ENCODE results near the gene RFC2.
A peak's percentile ranks its signal among the peaks of the same experiment; 100 is the strongest.

Gene RFC2

GRCh38 chr7:74185636-74186035, 68.6 kb downstream of the RFC2 start:
- no peak for DNase-seq

- no peak for DNase-seq
Observed at GRCh38 chr7:74185016-74185415, 69.2 kb downstream of the RFC2 start.

DNA sequence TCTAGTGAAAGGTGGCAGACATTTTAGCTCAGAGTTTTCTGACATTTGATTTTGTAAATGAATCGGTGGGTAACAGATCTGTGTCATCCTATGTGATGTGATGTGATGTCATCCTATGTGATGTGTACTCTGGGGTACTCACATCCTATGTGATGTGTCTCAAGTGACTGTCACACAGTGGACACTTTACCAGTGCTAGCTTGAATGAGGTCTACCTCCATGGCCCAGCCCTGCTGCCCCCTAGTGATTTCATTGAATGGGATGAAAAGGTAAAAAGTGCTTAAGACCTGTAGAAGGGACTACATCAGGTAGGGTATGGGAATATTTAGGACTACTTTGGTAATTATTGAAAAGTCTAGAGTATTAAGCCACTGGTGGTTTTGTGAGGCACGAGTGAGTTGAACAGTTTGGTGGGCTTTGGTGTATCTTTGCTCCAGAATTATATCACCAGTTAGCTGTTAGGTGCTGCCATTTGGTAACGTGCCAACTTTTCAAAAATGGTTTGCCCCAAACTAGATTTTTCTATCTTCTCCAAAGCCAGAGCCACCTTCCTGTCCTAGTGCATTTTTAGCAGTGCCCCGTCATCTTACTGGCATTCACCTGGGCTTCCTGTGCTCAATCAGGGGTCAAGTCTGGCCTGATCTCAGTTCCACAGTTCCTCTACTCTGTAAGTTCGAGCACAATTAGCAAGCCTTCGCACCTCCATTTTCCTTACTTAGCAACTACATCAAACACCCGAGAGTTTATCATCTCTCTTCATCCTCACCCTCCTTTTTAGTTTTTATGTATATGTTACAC, 70.3 kb downstream of the RFC2 start:
- DNase-seq: no peak

GRCh38 chr7:74183142-74183541, 71.1 kb downstream of the RFC2 start:
- no peak for DNase-seq

DNA sequence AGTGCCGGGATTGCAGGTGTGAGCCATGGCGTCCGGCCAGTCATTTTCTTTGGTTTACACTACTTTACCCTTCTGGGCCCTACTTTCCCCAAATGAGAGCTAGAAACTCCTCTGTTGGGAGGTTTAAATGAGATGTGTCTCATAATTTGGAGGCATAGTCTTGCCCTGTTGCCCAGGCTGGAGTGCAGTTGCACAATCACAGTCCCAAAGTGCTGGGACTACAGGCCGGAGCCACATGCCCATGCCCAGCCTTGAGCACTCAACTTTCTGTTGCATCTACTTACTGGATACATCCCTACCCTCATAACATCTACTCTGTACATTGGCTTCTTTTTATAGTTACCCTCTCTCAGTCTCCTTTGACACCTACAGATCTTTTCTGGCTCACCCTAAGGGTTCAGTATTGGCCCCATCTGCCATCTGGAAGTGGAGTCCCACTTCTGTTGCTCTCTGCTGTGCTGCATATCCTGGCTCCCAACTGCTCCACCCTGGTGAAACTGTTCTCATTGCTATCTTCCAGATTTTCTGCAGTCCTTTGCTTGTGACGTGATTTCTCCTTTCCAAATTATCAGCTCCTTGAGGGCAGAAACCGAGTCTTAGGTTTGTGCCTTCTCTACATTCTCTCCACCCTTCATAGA, 71.6 kb downstream of the RFC2 start:
- DNase-seq: peak in 1 of 2 experiments; percentile 36

DNA sequence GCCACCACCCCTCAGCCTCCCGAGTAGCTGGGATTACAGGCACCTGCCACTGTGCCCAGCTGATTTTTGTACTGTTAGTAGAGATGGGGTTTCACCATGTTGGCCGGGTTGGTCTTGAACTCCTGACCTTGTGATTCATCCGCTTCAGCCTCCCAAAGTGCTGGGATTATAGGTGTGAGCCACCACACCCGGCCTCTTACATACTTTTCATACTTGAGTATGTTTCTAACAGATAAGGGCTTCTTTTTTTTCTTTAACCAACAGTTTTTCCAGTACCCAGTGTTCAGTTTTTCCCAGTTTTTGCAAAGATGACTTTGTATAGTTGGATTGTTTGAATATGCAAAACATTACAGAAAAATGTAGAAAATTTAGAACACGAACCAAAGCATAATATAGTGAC, 72.4 kb downstream of the RFC2 start:
- DNase-seq: no peak

All from NCI-H524 (cell line).